ENCODE data around the gene CPT1B. TPM values are rescaled to one million over a fixed set of nuclear protein-coding genes. Genes with fewer than 3 reads are reported as not detected.

The CPT1B gene
- total RNA-seq, 4 donors from 2014 or later: 0.51 to 10.4 (median 7.2) TPM; not detected in 1

DNA sequence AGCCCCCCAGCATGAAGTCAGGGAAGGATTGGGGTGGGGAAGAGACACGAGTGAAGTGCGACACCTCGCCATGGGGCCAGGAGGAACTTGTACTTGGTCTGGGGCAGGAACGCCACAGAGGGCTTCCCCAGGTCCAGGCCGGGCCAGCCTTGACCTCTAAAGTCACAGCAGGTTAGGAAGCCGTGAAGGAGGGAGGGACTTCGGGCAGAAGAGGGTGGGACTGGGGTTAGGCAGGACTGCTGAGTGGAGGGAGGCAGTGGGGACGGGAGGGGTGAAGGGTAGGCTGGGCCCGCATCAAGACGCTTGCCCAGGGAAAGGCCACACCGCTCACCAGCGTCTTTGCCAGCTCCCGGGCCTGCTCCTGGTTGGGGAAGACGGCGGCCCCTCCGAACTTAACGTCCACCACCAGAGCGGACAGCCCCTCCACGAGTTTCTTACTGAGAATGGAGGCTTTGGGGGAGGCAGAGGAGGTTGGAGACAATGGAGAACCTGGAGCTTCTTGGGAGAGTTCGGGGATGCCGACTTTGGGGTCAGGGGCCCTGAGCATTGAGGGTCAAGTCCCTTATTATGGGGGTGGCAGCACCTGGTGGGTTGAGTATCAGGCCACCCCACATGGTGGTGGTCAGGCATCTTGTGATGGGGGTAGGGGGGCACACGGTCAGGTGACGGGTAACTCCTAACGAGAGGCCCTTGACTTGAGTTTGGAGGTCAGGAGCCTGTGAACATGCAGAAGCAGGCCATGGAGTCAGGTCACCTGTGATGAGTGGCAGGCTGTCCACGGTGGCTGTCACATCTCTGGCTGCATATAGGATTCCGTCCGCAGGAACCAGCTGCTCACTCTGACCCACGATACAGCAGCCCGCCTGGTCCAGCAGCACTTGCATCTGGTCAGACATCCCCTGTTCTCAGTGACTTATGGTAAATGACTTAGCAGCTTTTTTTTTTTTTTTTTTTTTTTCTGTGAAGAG is 51.1 kb downstream of the CPT1B start:
- H3K27ac ChIP-seq: peak overlapping the region; percentile 86 to 88
- peak overlapping the region; percentile 72 to 83 for H3K4me3 ChIP-seq

DNA sequence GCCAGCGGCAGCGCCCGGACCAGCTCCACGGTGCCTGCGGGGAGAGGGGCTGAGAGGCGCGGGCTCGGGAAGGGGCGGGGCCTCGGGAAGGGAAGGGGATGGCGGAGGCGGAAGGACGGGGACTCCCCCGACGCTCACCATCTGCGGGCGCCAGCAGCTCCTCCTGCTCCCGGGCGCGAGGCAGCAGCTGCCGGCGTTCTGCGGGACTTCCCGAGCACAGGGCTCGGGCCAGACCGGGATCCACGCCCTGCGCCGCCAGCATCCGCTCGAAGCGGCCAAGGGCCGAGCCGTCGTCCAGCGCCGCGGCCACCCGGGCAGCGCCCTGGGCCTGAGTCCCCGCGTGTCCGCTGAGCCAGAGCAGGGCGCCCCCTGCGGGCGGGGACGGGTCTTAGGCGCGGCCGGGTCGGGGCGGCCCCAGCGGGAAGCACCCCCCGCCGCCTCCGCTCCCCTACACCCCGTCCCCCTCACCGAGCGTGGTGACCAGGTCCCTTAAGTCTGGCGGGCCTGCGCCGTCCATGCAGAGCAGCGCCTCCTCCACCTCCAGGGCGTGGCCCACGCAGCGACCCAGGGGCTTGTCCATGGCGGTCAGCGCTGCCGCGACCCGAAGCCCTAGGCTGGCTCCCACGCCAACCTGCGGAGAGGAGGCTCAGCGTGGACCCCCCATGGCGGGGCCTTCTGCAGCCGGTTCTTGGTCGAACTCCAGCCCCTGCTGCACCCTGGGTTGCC is 52.0 kb downstream of the CPT1B start:
- Histone ChIP-seq H3K4me1 (peaks cover 0 to 10% of the 10 kb centered on the region in 2 donors), H3K27ac (peak overlapping the region; percentile 86 to 88), H3K36me3 (no peaks in the 10 kb centered on the region), H3K9me3 (no peaks in the 10 kb centered on the region), H3K27me3 (peaks cover 0 to 16% of the 10 kb centered on the region in 2 donors), H3K4me3 (peak overlapping the region; percentile 72 to 83)
- intact Hi-C loops (cut with DNase I; ENCODE audit: low total_unique reads): no loop called here
- TF ChIP-seq, protein P1, sequence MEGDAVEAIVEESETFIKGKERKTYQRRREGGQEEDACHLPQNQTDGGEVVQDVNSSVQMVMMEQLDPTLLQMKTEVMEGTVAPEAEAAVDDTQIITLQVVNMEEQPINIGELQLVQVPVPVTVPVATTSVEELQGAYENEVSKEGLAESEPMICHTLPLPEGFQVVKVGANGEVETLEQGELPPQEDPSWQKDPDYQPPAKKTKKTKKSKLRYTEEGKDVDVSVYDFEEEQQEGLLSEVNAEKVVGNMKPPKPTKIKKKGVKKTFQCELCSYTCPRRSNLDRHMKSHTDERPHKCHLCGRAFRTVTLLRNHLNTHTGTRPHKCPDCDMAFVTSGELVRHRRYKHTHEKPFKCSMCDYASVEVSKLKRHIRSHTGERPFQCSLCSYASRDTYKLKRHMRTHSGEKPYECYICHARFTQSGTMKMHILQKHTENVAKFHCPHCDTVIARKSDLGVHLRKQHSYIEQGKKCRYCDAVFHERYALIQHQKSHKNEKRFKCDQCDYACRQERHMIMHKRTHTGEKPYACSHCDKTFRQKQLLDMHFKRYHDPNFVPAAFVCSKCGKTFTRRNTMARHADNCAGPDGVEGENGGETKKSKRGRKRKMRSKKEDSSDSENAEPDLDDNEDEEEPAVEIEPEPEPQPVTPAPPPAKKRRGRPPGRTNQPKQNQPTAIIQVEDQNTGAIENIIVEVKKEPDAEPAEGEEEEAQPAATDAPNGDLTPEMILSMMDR (IDR thresholded peaks at IDR 0.05): peak; percentile 39 to 68 (median 60)
- no peak for TF ChIP-seq POLR2A (IDR thresholded peaks at IDR 0.05)
- DNase-seq: peak; percentile 78 to 80

More for the DNA sequence above, 51.1 kb downstream of the CPT1B start:
- H3K4me1 ChIP-seq: peaks cover 0 to 11% of the 10 kb centered on the region in 2 donors
- peak in 1 of 2 donors; percentile 43 for DNase-seq
- no peak for TF ChIP-seq POLR2A (IDR thresholded peaks at IDR 0.05)
- TF ChIP-seq, protein P1 (IDR thresholded peaks at IDR 0.05): no peak
- intact Hi-C loops (cut with DNase I; ENCODE audit: low total_unique reads): no loop called here
- peaks cover 0 to 16% of the 10 kb centered on the region in 2 donors for H3K27me3 ChIP-seq
- H3K9me3 ChIP-seq: no peaks in the 10 kb centered on the region
- H3K36me3 ChIP-seq: no peaks in the 10 kb centered on the region

DNA sequence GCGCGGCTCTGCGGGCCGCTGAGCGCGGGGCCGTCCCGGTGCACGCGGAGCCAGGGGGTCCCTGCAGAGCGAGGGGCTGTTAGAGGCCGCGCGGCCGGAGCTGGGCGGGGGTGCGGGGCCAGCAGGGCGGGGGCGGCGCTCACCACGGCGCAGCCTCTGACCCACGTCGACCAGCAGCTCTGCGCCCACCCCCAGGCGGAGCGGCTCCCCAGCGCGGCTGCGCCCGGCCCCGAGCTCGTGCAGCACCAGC is 52.4 kb downstream of the CPT1B start:
- peaks cover 0 to 5% of the 10 kb centered on the region in 2 donors for H3K4me1 ChIP-seq
- TF ChIP-seq POLR2A (IDR thresholded peaks at IDR 0.05): no peak
- TF ChIP-seq, protein P1 (IDR thresholded peaks at IDR 0.05): peak in 1 of 4 experiments; percentile 49
- intact Hi-C loops (cut with DNase I; ENCODE audit: low total_unique reads): no loop called here

DNA sequence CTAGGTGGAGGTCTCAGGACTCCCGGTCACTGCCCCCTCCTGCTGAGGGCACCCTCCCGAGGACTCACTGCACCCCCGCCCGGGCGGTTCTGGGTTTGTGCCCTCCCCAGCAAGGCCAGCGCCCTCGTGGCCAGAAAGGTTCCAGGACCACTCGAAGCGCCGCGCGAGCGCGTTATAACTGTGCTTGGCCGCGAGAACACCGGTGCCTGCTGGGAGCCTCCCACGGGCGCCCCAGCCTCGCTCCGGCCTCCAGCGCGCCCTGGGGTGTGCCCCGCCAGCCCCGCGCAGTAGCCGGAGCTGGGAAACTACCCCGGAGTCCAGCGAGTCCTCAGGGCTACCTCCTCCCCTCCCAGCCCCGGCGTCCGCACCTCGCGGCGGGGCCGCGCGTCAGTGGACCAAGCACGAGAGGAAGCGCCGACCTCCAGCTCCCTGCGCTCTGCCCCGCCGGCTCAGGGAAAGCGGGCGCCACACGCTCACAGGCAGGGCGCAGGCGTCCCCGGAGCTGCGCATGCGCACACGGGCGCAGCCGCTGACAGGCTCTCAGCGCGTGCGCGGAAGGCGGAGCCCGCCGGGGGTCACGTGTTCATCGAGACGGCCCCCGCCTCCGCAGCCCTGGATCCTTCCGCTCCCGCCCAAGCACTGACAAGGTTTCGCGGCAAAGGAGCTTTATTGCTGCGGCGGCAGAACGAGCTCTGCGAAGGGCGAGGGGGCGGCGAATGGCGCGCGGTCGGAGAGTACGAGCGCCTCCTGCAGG is 52.9 kb downstream of the CPT1B start, which contains the start of gene SCO2:
SCO2 (minus strand) TSS at position 495 of the 754 bp plus-strand sequence. CDS start 1,187 bp downstream, outside the sequence.
- intact Hi-C loops (cut with DNase I; ENCODE audit: low total_unique reads): no loop called here
- Histone ChIP-seq H3K27ac (peak within 1 kb of the TSS; percentile 86 to 88), H3K27me3 (peaks cover 0 to 8% of the 10 kb centered on the region in 2 donors), H3K4me1 (no peaks in the 10 kb centered on the region), H3K9me3 (no peaks in the 10 kb centered on the region), H3K4me3 (peak within 1 kb of the TSS; percentile 72 to 83), H3K36me3 (no peaks in the 10 kb centered on the region)
- DNase-seq: peak; percentile 97
- TF ChIP-seq, protein P1 (IDR thresholded peaks at IDR 0.05): peak in 3 of 4 experiments; percentile 16 to 55 (median 53)
- TF ChIP-seq POLR2A (IDR thresholded peaks at IDR 0.05): peak; percentile 68 to 80

More for the DNA sequence above, 52.4 kb downstream of the CPT1B start:
- peaks cover 0 to 13% of the 10 kb centered on the region in 2 donors for H3K27me3 ChIP-seq
- H3K4me3 ChIP-seq: peak overlapping the region; percentile 72 to 83
- DNase-seq: no peak
- peak overlapping the region; percentile 86 to 88 for H3K27ac ChIP-seq
- H3K36me3 ChIP-seq: no peaks in the 10 kb centered on the region
- H3K9me3 ChIP-seq: no peaks in the 10 kb centered on the region

All from uterus (tissue), 4 donors.